ENCODE data around the gene TRPV4. TPM values are rescaled to one million over a fixed set of nuclear protein-coding genes. Genes with fewer than 3 reads are reported as not detected.
A peak's percentile ranks its signal among the peaks of the same experiment; 100 is the strongest.

TRPV4 gene
- 1.6 and 2.4 TPM in 2 replicates for total RNA-seq (2014; rRNA removed)
- percentile 40 among the genes with signal in this experiment for Bru-seq, nascent RNA
- percentile 34 among the genes with signal in this experiment for BruChase-seq, experiment 1, labeled RNA remaining after a 6-hour chase
- percentile 35 among the genes with signal in this experiment for BruChase-seq, experiment 2, labeled RNA remaining after a 2-hour chase
- long read RNA-seq, partial matches to known transcripts, result 3 of 5 reads
- long read RNA-seq, other reads (novel, unspliced or antisense), result 2 of 5 reads

DNA sequence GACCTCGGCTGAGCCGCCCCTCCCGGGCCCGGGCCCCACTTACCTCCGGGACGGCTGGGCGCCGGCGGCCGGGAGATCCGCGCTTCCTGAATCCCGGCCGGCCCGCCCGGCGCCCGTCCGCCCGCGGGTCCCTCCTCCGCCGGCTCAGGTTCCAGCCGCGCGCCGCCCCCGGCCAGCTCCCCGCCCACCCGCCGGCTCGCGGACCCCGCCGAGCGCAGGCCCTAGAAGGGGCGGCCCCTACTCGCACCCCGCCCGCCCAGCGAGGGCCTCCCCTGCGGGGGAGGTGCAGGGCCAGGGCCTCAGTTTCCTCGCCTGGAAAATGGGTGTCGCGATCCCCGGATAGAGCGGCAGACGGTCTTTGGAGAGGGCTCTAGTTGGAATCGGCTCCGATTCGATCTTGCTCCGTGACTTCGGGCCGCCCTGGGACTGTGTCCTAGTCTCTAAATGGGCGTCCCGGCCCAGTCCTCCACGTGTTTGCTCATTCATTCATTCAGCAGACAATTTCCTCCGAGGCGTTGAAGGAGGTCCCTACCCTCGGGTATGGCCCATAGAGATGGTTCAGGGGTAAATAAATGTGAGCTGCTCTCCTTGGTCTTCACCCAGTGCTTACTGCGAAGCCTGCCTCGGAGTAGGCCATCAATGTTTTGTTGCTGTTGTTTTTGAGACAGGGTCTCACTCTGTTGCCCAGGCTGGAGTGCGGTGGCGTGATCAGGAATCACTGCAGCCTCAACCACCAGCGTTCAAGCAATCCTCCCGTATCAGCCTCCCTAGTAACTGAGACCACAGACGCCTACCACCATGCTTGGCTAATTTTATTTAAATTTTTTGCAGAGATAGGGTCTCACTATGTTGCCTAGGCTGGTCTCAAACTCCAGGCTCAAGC lies at the start of gene TRPV4:
Gene TRPV4, minus strand, starts transcription at position 92 of the 883 bp plus-strand sequence. CDS start 18,602 bp downstream, outside the sequence.
- Histone ChIP-seq H3K79me2 (ENCODE audit: low read length) (no peaks in the 10 kb centered on the region), H3K4me3 (ENCODE audit: low read length) (peak within 1 kb of the TSS; percentile 67), H2AFZ (ENCODE audit: low read length) (peak within 1 kb of the TSS; percentile 79), H3K27ac (ENCODE audit: low read length) (no peak within 1 kb of the TSS), H3K27me3 (ENCODE audit: low read length) (no peaks in the 10 kb centered on the region), H3K9ac (ENCODE audit: low read length) (peak within 1 kb of the TSS; percentile 45), H4K20me1 (ENCODE audit: low read length) (no peaks in the 10 kb centered on the region), H3K4me1 (ENCODE audit: insufficient read depth, low read length) (peaks cover 17% of the 10 kb centered on the region), H3K9me2 (replicated peaks; ENCODE audit: low read length) (no peaks in the 10 kb centered on the region), H3F3A (ENCODE audit: low read length, unreplicated experiment) (no peaks in the 10 kb centered on the region), H3K9me3 (ENCODE audit: low read length) (no peaks in the 10 kb centered on the region), H3K4me2 (ENCODE audit: low read length) (peak within 1 kb of the TSS; percentile 79), H3K36me3 (ENCODE audit: low read depth, low read length) (no peaks in the 10 kb centered on the region)
- BruUV-seq (replicated peaks), result no TSS peak
- ChIA-PET POLR2A (ENCODE audit: unreplicated experiment) (no interaction called here), CTCF (interaction anchor here (1.4 kb wide), 1 partner anchor 12 kb away, joined by 3 read pairs; no protein-coding TSS in a partner anchor)
- DNase-seq, result peak; percentile 31
- ATAC-seq, result peak; percentile 53
- intact Hi-C loops (cut with micrococcal nuclease), result no loop called here
- TF ChIP-seq EZH2phosphoT487 (IDR thresholded peaks at IDR 0.05; ENCODE audit: borderline replicate concordance, low read length), result no peak
- TF ChIP-seq EZH2 (IDR thresholded peaks at IDR 0.05; ENCODE audit: low read length, unreplicated experiment), result no peak
- TF ChIP-seq, protein P1, sequence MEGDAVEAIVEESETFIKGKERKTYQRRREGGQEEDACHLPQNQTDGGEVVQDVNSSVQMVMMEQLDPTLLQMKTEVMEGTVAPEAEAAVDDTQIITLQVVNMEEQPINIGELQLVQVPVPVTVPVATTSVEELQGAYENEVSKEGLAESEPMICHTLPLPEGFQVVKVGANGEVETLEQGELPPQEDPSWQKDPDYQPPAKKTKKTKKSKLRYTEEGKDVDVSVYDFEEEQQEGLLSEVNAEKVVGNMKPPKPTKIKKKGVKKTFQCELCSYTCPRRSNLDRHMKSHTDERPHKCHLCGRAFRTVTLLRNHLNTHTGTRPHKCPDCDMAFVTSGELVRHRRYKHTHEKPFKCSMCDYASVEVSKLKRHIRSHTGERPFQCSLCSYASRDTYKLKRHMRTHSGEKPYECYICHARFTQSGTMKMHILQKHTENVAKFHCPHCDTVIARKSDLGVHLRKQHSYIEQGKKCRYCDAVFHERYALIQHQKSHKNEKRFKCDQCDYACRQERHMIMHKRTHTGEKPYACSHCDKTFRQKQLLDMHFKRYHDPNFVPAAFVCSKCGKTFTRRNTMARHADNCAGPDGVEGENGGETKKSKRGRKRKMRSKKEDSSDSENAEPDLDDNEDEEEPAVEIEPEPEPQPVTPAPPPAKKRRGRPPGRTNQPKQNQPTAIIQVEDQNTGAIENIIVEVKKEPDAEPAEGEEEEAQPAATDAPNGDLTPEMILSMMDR (conservative IDR thresholded peaks at IDR 0.05; ENCODE audit: low read depth, low read length), result no peak

DNA sequence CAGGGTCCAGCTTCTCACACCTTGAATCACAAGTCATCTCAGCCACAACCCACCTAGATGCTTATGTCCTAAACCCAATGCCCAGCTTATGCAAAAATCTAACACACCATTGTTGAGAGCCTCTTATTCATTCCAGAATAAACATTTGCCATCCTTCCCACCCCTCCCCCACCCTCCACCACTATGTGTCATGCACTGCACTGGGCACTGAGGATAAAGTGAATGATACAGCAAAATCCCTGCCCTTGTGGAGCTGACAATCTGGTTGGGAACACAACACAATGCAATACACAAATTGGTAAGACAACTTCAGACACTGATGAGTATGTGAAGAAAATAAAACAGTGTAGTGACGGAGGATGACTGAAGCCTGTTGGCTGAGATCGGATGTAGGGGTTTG lies 48.6 kb upstream of the TRPV4 start:
- intact Hi-C loops (cut with micrococcal nuclease), result loop anchor here (2.0 kb wide), 1 partner anchor 19 kb away; the partner anchor contains the start of gene TCHP
- ATAC-seq (no peak), DNase-seq (peak; percentile 58)
- peak overlapping the region; percentile 30; the same call in 1 of the 2 replicates for H3K9ac ChIP-seq (ENCODE audit: low read length)
- TF ChIP-seq, protein P1 (conservative IDR thresholded peaks at IDR 0.05; ENCODE audit: low read depth, low read length), result no peak
- TF ChIP-seq EZH2phosphoT487 (IDR thresholded peaks at IDR 0.05; ENCODE audit: borderline replicate concordance, low read length) (no peak), EZH2 (IDR thresholded peaks at IDR 0.05; ENCODE audit: low read length, unreplicated experiment) (no peak)
- H3K4me3 ChIP-seq (ENCODE audit: low read length), result no peak overlapping the region
- ChIA-PET CTCF (interaction anchor here (0.5 kb wide), 1 partner anchor 27 kb away, joined by 5 read pairs; no protein-coding TSS in a partner anchor), POLR2A (ENCODE audit: unreplicated experiment) (no interaction called here)
- no peak overlapping the region for H2AFZ ChIP-seq (ENCODE audit: low read length)
- no peaks in the 10 kb centered on the region for H3K36me3 ChIP-seq (ENCODE audit: low read depth, low read length)
- H3F3A ChIP-seq (ENCODE audit: low read length, unreplicated experiment), result no peaks in the 10 kb centered on the region
- H4K20me1 ChIP-seq (ENCODE audit: low read length), result no peaks in the 10 kb centered on the region
- no peaks in the 10 kb centered on the region for H3K9me2 ChIP-seq (replicated peaks; ENCODE audit: low read length)
- peak overlapping the region; percentile 94 for H3K4me2 ChIP-seq (ENCODE audit: low read length)
- peak overlapping the region; percentile 55 for H3K27ac ChIP-seq (ENCODE audit: low read length)
- no peaks in the 10 kb centered on the region for H3K27me3 ChIP-seq (ENCODE audit: low read length)
- peaks cover 32% of the 10 kb centered on the region for H3K4me1 ChIP-seq (ENCODE audit: insufficient read depth, low read length)
- H3K9me3 ChIP-seq (ENCODE audit: low read length), result no peaks in the 10 kb centered on the region
- no TSS peak for BruUV-seq (replicated peaks)
- peaks cover 34% of the 10 kb centered on the region for H3K79me2 ChIP-seq (ENCODE audit: low read length)

Measured in PC-3 (cell line).